ENCODE measurements around the gene OPALIN. TPM values are rescaled to one million over a fixed set of nuclear protein-coding genes. Genes with fewer than 3 reads are reported as not detected.

Gene OPALIN
- not detected in 2 replicates for total RNA-seq

DNA sequence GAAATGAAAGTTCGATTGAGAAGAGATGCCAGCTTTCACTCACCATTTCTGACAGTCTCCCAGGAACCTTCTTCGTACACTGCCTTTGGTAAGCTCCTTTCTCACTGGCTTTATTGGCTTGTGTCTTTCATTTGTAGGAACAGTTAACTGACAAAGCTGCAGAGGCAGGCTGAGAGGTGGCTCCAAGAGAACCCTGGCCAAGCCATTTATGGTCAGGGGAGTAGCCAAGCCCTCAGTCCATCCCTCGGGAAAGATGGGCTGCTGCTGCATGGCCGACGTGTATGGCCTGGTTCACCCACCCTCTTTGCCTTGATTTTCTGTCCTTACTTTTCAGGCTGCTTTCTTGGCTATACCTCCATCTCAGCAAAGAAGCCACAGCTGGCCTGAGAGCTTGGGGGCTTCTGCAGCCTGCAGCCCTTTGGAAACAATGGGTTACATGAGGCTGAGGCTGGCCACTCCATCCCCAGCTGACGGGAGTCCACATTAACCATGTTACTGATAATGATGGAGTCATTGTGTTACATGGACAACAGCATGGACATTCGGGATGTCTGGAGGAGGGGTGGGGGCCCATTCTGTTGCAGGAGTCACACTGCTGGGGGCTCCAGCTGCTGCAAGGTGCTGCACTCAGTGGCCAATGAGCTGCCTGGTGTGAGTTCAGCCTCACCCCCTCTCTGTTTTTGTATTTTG, at the start of gene OPALIN:
Gene OPALIN (minus strand): TSS at position 152 of the 690 bp plus-strand sequence. CDS start 106 bp downstream, at position 46.

DNA sequence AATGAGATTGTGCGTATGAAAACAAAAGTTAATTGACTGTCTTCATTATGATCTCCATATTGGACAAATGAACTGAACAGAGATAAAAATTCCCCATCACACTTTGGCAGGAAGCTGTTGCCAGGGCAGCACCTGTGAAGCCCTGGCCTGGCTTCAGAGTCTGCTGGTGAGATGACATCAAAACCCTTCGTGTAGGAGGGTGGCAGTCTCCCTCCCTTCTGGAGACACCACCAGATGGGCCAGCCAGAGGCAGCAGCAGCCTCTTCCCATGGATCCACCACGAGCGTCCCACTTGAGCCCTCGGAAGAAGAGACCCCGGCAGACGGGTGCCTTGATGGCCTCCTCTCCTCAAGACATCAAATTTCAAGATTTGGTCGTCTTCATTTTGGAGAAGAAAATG, 54.6 kb downstream of the OPALIN start, which contains the start of gene DNTT:
Gene DNTT (plus strand): TSS at position 205 of the 400 bp plus-strand sequence. CDS start 64 bp downstream, at position 269.

Other genes with a start within 250 kb of the OPALIN start
- 16.6 and 19.1 TPM in 2 replicates for gene ZNF518A, start 228.7 kb downstream of the OPALIN start, total RNA-seq
- gene BLNK, start 87.4 kb downstream of the OPALIN start, total RNA-seq = not detected in 2 replicates
- not detected in 2 replicates for gene DNTT, start 54.6 kb downstream of the OPALIN start, total RNA-seq
- gene TLL2, start 154.9 kb upstream of the OPALIN start, total RNA-seq = under 0.01 and 0.07 TPM in 2 replicates
- gene TM9SF3, start 228.0 kb upstream of the OPALIN start, total RNA-seq = 172 and 201 TPM in 2 replicates